ENCODE measurements around the gene CALHM4.

The CALHM4 gene, protein sequence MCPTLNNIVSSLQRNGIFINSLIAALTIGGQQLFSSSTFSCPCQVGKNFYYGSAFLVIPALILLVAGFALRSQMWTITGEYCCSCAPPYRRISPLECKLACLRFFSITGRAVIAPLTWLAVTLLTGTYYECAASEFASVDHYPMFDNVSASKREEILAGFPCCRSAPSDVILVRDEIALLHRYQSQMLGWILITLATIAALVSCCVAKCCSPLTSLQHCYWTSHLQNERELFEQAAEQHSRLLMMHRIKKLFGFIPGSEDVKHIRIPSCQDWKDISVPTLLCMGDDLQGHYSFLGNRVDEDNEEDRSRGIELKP

GRCh38 chr6:116553451-116553850, at the start of gene CALHM4:
CALHM4 (plus strand) TSS chr6:116553751; CDS start chr6:116553794, 43 bp downstream.
- no peak for DNase-seq

- DNase-seq: no peak
Measured at GRCh38 chr6:116507324-116507723, 46.2 kb upstream of the CALHM4 start.

DNA sequence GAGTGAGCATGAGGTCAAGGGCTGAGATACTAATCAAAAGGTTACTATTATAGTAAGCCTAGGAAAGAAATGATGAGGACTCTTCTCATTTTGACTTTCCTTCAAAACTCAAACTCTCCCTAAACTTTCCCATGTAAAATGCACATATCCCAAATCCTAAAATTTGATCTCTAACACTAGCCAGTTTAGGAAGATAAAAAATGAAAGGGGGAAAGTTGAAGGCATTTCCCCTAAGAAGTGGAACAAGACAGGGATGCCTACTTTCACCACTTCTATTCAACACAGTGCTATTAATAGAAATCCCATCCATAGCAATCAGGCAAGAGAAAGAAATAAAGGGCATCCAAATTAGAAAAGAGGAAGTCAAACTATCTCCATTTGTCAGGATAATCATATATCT, 45.0 kb upstream of the CALHM4 start:
- no peak for DNase-seq

GRCh38 chr6:116511424-116512110, 42.0 kb upstream of the CALHM4 start, which contains the start of gene CALHM5:
CALHM5 (plus strand) TSS chr6:116511639; CDS start chr6:116511697, 58 bp downstream.
- DNase-seq: no peak

GRCh38 chr6:116512111-116512559, 41.4 kb upstream of the CALHM4 start:
- no peak for DNase-seq

DNA sequence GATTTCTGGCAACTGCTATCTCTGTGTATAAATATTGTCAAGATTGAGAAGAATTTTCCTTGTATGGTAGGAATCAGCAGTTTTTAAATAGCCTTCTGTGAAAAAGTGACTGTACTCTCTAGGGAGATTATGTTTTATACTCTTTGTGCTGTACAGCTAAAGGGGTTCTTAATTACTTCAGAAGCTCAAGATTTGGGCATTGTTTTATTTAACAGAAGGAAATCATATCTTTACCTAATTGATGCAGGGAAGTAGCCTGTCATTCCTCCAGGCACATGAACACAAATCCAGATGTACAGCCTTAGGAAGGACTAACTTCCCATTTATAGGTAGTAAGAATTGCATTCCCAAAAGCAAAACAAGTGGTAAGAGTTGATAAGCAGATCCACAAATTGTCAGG, 40.8 kb upstream of the CALHM4 start:
- no peak for DNase-seq

- no peak for DNase-seq
Measured at GRCh38 chr6:116513224-116513875, 40.2 kb upstream of the CALHM4 start.

DNA sequence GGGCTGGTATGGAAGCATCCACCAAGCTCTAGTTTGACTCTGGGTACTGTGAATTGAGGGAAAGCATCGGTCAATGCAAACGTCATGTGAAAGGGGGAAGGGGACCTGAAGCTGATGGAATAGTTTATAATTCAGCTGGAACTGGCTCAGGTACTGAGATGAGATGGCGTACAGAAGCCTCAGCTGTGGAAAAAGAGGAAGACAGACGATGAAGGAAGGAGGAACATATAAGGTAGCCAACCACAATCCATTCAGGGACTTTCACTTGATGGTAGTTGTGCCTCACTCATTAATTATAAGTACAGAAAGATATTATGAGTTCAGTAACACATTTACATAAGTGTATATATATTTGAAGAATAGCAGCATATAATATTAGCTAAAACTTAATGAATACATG, 39.4 kb upstream of the CALHM4 start:
- DNase-seq: no peak

- DNase-seq: no peak
Measured at GRCh38 chr6:116515141-116515540, 38.4 kb upstream of the CALHM4 start.

DNA sequence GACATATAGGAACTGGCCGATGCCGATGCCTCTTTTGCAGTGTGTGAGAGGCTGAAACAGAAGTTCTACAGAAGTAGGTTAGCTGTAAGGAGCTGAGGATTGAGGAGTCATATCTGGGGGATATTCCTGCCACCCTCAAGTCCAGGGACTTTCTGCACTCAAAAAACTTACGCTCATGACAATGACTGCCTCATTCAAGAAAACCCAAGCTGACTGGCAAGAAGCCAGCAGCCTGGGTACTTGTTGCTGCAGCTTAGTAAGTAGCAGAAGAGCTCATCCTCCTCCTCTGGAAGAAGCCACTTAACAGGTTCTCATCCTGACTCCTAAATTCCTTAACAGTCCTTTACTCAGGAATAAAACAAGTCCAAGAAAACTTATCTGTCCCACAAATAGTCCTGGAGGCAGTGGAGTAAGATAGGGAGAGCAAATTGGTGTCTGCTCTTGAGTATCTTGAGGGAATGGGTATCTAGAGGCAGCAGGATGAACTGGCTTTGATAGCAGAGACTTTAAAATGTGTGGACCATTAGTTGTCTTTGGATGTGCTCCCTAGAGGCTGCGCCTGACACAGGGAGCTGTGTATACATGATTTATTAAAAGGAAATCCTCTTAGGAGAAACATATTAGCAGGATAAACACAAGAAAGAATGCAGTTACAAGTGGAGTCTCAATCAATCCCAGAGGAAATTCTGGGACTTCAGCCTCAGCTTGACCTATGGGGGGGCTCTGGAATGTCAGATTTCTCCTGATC, 34.8 kb upstream of the CALHM4 start:
- DNase-seq: peak in 1 of 2 experiments; percentile 38

- DNase-seq: no peak
Measured at GRCh38 chr6:116522896-116523295, 30.7 kb upstream of the CALHM4 start.

GRCh38 chr6:116524236-116524635, 29.3 kb upstream of the CALHM4 start:
- DNase-seq: no peak

GRCh38 chr6:116528133-116528532, 25.4 kb upstream of the CALHM4 start:
- DNase-seq: no peak

DNA sequence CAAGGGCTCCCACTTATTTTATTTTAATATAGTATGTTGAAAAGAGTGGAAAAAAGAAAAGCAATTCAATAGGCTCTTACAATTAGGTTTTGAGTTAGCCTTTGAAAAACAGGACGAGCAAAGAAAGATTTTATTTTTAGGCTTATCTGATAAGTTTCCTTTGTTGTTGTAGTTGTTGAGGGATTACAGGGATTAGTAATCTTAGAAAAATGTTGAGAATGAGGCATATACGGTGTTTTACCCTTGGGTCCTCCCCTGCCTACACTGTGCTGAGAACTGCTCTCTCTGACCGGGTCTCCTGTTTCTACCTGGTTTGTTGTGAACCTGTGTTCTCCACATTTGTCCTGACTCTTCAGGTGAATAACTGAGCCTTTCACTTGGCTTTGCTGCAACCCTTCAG, 24.8 kb upstream of the CALHM4 start:
- no peak for DNase-seq

GRCh38 chr6:116529466-116530290, 23.9 kb upstream of the CALHM4 start:
- no peak for DNase-seq

DNA sequence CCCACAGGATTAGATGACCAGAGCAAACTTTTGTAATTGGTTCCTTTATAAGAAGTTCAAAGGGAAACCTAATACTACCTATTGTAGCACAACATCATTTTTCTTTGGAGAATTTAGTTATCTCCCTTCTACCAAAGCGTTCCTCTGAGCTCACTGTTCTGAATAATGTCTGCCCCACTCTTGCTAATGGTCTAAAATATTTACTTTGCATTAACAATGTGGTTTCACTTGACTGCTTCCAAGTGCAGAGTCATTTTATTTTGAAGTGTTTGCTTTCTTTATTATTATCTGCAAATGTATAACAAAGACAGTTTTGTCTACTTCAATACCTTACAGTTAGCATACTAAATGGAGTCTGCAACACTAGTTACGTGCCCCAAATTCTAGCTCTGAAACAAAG, 23.1 kb upstream of the CALHM4 start:
- DNase-seq: no peak

DNA sequence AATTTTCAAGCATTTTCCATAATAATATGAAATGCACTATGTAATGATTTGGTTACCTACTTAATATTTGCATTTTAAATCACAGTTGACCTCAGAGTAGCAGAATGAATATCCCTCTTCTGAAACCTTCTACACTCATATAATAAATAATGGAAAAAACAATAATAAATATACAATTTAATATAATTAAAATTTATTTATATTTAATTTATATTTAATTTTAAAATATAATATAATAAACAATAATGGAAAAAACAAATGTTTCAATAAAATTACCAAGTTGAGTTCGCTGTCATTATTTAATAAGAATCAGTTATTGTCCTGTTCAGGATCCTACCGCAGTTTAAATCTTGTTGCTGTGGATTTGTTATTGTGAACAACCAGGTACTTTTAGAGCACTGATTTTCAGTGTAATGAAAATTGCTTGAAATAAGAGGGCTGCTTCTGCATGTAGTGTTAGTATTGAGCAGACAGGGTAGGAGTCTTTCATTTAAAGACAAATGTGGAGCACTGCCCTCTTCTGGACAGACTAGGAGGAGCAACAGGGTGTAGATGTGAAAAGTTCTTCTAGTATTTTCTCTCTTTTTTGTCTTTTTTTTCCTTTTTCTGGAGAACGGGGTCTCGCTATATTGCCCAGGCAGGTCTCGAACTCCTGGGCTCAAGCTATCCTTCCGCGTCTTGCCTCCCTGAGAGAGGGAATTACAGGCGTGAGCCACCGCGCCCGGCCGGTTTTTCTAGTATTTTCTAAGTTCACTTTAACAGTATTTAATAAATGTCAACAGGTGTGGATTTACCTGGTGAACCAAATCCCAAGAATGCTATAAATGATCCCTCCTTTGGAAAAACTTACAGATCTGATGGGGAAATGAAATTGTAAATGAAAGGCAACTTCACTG, 21.6 kb upstream of the CALHM4 start:
- peak in 1 of 2 experiments; percentile 55 for DNase-seq

DNA sequence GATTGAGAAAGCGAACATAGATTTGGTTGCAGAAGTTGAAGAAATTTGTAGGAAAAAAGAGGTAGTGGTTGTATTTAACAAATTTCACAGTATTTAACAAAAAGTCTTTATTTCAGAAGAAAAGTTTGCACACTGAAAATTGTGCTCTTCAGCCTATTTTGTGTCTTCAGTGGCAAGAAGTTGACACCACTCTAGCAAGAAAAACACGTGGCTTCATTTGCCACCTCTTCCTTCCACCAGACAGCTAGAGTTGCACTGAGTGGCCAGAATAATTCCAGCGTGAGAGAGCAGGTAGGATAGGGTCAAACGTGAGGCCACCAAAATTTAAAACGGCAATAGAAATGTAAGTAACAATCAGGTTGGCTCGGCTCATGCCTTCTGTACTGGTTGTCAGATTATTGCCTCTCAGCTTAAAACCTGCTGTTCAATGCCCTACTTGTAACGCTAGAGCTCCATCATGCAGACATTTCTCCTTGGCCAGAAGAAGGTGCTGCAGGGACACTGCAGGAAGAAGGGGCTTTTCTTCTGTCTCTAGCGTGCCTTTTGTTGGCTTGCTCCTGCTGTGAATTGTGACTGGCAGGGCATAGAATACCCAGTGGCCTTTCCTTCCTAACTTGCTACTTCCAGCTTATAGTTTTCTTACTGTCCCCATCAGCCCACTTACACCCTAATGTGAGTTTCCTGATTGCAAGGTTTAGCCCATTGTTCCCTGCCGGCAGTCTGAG, 20.2 kb upstream of the CALHM4 start:
- DNase-seq: peak in 1 of 2 experiments; percentile 34

- DNase-seq: no peak
Measured at GRCh38 chr6:116535109-116535508, 18.4 kb upstream of the CALHM4 start.

DNA sequence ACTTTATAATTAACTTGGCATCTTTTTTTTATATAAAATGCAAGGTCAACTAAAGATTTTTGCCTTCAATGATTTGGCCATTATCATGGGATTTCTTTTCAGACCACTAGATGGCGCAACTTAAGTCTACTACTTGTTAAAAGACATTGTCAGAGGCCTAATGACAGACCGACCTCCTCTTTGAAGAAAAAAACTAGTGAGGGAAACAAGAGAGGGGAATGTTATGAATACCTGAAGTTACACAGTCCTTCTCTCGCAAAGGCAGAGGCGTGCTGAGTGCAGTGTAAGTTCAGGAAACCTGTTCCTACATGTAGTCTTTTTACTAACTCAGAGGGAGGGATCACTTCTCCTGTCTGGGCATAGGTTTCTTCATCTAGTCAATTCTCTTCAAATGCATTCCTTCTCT, 17.3 kb upstream of the CALHM4 start:
- peak in 1 of 2 experiments; percentile 54 for DNase-seq
